GM12878 (cell line): Measurements from ENCODE around the gene LDLRAD3. TPM values are rescaled to one million over a fixed set of nuclear protein-coding genes. Genes with fewer than 3 reads are reported as not detected.

Source experiments
- CBX3 ChIP-seq: fragments of 200-600 bp; sonication (generic); IDR thresholded peaks from 2 replicates; pipeline ENCODE4 v1.6.1; 2016; ENCODE audit warnings: low read depth, borderline replicate concordance
- CREM ChIP-seq: IDR thresholded peaks from 2 replicates; pipeline ENCODE4 v1.6.1; 2014; ENCODE audit warnings: antibody characterized with exemption, low read depth
- EED ChIP-seq: sonication (generic); IDR thresholded peaks from 2 replicates; pipeline ENCODE4 v1.6.1; 2016; ENCODE audit warnings: antibody characterized with exemption, low read depth
- EP300 ChIP-seq, 2 experiments: fragments of 150-350 bp in 1 of 2; IDR thresholded peaks; 2 replicates each; pipeline ENCODE4 v1.6.1; 2011 to 2012; ENCODE audit warnings: low read depth in 2 of 2, low read length in 2 of 2, borderline replicate concordance in 1 of 2, improper control_type of control experiment in 1 of 2, inconsistent platforms in 1 of 2; ENCODE audit not compliant: control insufficient read depth in 1 of 2
- HDGF ChIP-seq: fragments of 450-650 bp; IDR thresholded peaks from 2 replicates; pipeline ENCODE4 v1.6.1; 2016; ENCODE audit warnings: antibody characterized with exemption
- JUNB ChIP-seq: IDR thresholded peaks from 2 replicates; pipeline ENCODE4 v1.6.1; 2016; ENCODE audit warnings: antibody characterized with exemption, mild to moderate bottlenecking
- MTA2 ChIP-seq: fragments of 450-650 bp; IDR thresholded peaks from 2 replicates; pipeline ENCODE4 v1.6.1; 2016; ENCODE audit warnings: low read depth, mild to moderate bottlenecking, moderate library complexity
- MXI1 ChIP-seq: fragments of 150-350 bp; IDR thresholded peaks from 2 replicates; pipeline ENCODE4 v1.6.1; 2011; ENCODE audit warnings: low read depth, mild to moderate bottlenecking, inconsistent platforms, low read length, improper control_type of control experiment
- MYB ChIP-seq: fragments of 150-350 bp; IDR thresholded peaks from 2 replicates; pipeline ENCODE4 v1.6.1; 2014; ENCODE audit warnings: mild to moderate bottlenecking, low read depth, low read length, borderline replicate concordance
- PML ChIP-seq: IDR thresholded peaks from 2 replicates; pipeline ENCODE4 v1.6.1; 2012; ENCODE audit warnings: low read length, inconsistent platforms
- POLR2AphosphoS2 ChIP-seq: IDR thresholded peaks from 2 replicates; pipeline ENCODE4 v1.6.1; 2011; ENCODE audit warnings: low read depth, mild to moderate bottlenecking, low read length, improper control_type of control experiment, moderate library complexity
- POU2F2 ChIP-seq: IDR thresholded peaks from 3 replicates; pipeline ENCODE4 v1.6.1; 2011; ENCODE audit warnings: low read depth, mild to moderate bottlenecking, low read length, borderline replicate concordance
- RAD21 ChIP-seq: IDR thresholded peaks from 2 replicates; pipeline ENCODE4 v1.6.1; 2011; ENCODE audit warnings: mild to moderate bottlenecking, low read depth, low read length, moderate library complexity; ENCODE audit not compliant: insufficient read depth
- RAD51 ChIP-seq: fragments of 450-650 bp; IDR thresholded peaks from 2 replicates; pipeline ENCODE4 v1.6.1; 2016; ENCODE audit warnings: moderate library complexity, mild to moderate bottlenecking, inconsistent platforms
- SMAD5 ChIP-seq: IDR thresholded peaks from 2 replicates; pipeline ENCODE4 v1.6.1; 2016; ENCODE audit warnings: antibody characterized with exemption, low read depth
- SP1 ChIP-seq: IDR thresholded peaks from one replicate; pipeline ENCODE4 v1.6.1; 2011; ENCODE audit warnings: low read depth, low read length
- SREBF1 ChIP-seq: IDR thresholded peaks from 2 replicates; pipeline ENCODE4 v1.6.1; 2012; ENCODE audit warnings: mild to moderate bottlenecking, low read length
- SUPT20H ChIP-seq: IDR thresholded peaks from 2 replicates; pipeline ENCODE4 v1.6.1; 2011; ENCODE audit warnings: low read depth, mild to moderate bottlenecking, low read length, moderate library complexity, borderline replicate concordance; ENCODE audit not compliant: control insufficient read depth
- SUZ12 ChIP-seq: fragments of 200-600 bp; sonication (generic); IDR thresholded peaks from one replicate; pipeline ENCODE4 v1.6.1; 2018; ENCODE audit warnings: antibody characterized with exemption, mild to moderate bottlenecking; ENCODE audit not compliant: unreplicated experiment
- YBX1 ChIP-seq: fragments of 450-650 bp; IDR thresholded peaks from 2 replicates; pipeline ENCODE4 v1.6.1; 2016; ENCODE audit warnings: antibody characterized with exemption
- ZBTB11 ChIP-seq: fragments of 450-650 bp; formaldehyde crosslinking; IDR thresholded peaks from 2 replicates; pipeline ENCODE4 v1.5.0; 2022; ENCODE audit warnings: mild to moderate bottlenecking, missing genetic modification characterization
- ZNF207 ChIP-seq: fragments of 450-650 bp; IDR thresholded peaks from 2 replicates; pipeline ENCODE4 v1.6.1; 2014; ENCODE audit warnings: antibody characterized with exemption, mild to moderate bottlenecking, borderline replicate concordance
- ZNF24 ChIP-seq: fragments of 450-650 bp; IDR thresholded peaks from 2 replicates; pipeline ENCODE4 v1.6.1; 2017; ENCODE audit warnings: antibody characterized with exemption, mild to moderate bottlenecking
- ZNF274 ChIP-seq: IDR thresholded peaks from one replicate; pipeline ENCODE4 v1.8.0; 2011; ENCODE audit not compliant: insufficient read length, insufficient read depth
- polyA plus RNA-seq, 11 experiments: library from polyadenylated mRNA; depleted of rRNA in 4 of 11; unstranded in 6 of 11; stranded (reverse) in 5 of 11; fragments of >200 nt; fragmentation: Nextera tagmentation in 4 of 11; fragmentation: Illumina TruSeq in 1 of 11; extraction: Ambion mirVana in 4 of 11; extraction: Trizol in 1 of 11; gene quantifications; 1 replicate in 1 of 11; 2 replicates in 10 of 11; pipeline versions ENCODE4 v1.2.1 to v1.2.3, GENCODE V29; 2011 to 2016; ENCODE audit warnings: inconsistent platforms in 2 of 11, missing spikeins in 2 of 11, low read depth in 1 of 11
- total RNA-seq, 4 experiments: library from RNA; depleted of rRNA in 3 of 4; stranded (reverse); fragments of >200 nt in 3 of 4; fragmentation: Illumina TruSeq in 1 of 4; extraction: Trizol in 1 of 4; gene quantifications; 2 replicates each; pipeline versions ENCODE4 v1.2.1 to v1.2.3, GENCODE V29; 2013 to 2021
- TF ChIP-seq, protein P1 (sequence below): fragments of 450-650 bp; IDR thresholded peaks from 2 replicates; pipeline ENCODE4 v1.6.1; 2017; ENCODE audit warnings: antibody characterized with exemption, mild to moderate bottlenecking, moderate library complexity

LDLRAD3 gene
- total and polyA plus RNA-seq, 10 of the 15 experiments (the other 5 are each of a cell fraction or from before 2014, with no cell fraction given): 2.5 to 17.2 (median 10.7) TPM

GRCh38 chr11:36149538-36150242, 205.8 kb downstream of the LDLRAD3 start (continued):
- TF ChIP-seq SUZ12: no peak
- TF ChIP-seq SUPT20H: no peak
- TF ChIP-seq YBX1: no peak
- no peak for TF ChIP-seq ZNF24
- TF ChIP-seq, protein P1, sequence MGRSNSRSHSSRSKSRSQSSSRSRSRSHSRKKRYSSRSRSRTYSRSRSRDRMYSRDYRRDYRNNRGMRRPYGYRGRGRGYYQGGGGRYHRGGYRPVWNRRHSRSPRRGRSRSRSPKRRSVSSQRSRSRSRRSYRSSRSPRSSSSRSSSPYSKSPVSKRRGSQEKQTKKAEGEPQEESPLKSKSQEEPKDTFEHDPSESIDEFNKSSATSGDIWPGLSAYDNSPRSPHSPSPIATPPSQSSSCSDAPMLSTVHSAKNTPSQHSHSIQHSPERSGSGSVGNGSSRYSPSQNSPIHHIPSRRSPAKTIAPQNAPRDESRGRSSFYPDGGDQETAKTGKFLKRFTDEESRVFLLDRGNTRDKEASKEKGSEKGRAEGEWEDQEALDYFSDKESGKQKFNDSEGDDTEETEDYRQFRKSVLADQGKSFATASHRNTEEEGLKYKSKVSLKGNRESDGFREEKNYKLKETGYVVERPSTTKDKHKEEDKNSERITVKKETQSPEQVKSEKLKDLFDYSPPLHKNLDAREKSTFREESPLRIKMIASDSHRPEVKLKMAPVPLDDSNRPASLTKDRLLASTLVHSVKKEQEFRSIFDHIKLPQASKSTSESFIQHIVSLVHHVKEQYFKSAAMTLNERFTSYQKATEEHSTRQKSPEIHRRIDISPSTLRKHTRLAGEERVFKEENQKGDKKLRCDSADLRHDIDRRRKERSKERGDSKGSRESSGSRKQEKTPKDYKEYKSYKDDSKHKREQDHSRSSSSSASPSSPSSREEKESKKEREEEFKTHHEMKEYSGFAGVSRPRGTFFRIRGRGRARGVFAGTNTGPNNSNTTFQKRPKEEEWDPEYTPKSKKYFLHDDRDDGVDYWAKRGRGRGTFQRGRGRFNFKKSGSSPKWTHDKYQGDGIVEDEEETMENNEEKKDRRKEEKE: no peak
- no peak for TF ChIP-seq POU2F2
- TF ChIP-seq EED: peak; percentile 90
- TF ChIP-seq MXI1: no peak
- no peak for TF ChIP-seq CBX3
- no peak for TF ChIP-seq MYB
- TF ChIP-seq EP300 (IDR thresholded peaks at IDR 0.05; ENCODE audit: borderline replicate concordance in 1 of 2, control insufficient read depth in 1 of 2, low read depth in 2 of 2, low read length in 2 of 2): peak; percentile 36 to 43; a peak in 1 of 4 replicates
- TF ChIP-seq JUNB: peak; percentile 89
- no peak for TF ChIP-seq ZNF274
- TF ChIP-seq SMAD5: no peak
- TF ChIP-seq RAD21: peak; percentile 72
- no peak for TF ChIP-seq ZBTB11
- peak; percentile 39; the same call in 1 of the 2 replicates for TF ChIP-seq RAD51
- peak; percentile 67; the same call in 1 of the 2 replicates for TF ChIP-seq CREM
- no peak for TF ChIP-seq POLR2AphosphoS2
- TF ChIP-seq PML: no peak
- no peak; the same call in 1 of the 2 replicates for TF ChIP-seq MTA2
- TF ChIP-seq HDGF: no peak
- no peak for TF ChIP-seq ZNF207
- no peak for TF ChIP-seq SP1
- TF ChIP-seq SREBF1: no peak
